ENCODE data around the gene ZBTB48. TPM values are rescaled to one million over a fixed set of nuclear protein-coding genes. Genes with fewer than 3 reads are reported as not detected.

The ZBTB48 gene
- total RNA-seq, 4 donors from 2014 or later, result 12.7 to 17.7 (median 14.1) TPM

DNA sequence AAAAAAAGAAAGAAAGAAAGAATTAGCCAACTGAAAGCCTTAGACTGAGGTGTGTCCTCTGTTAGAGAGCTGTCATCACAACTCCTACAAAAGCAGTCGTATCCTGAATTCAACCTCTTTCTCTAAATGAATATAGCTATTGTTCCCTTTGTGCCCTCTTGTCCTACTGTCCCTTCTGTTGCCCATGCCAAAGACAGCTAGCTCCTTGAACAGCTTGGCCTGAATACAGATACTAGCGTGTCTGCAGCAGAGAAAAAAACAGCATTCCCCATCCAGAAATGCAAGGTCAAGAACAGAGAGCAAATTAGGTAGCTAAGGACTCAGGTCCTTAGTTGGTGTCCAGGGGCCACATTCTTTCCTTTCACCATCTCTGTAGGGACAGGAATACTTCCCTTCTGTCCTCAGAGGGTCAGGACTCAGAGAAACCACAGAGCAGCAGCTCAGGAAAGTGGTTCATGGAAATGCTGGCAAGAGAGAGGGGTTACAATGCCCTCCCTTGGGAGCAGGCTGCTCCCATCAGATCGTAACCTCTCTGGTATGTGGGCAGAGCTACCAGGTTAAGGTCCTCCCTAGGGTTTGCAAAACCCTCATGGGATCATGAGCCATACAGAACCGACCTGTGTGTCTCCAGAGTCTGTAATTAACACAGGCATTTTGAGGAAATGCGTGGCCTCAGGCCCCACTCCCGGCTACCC is 1.8 kb upstream of the ZBTB48 start:
- peaks cover 0 to 8% of the 10 kb centered on the region in 2 donors for H3K36me3 ChIP-seq
- H3K27ac ChIP-seq, result peak overlapping the region in 3 of 4 donors; percentile 96 to 97 (median 97)
- peaks cover 0 to 42% (median 14%) of the 10 kb centered on the region in 3 donors for H3K4me1 ChIP-seq
- H3K27me3 ChIP-seq, result no peaks in the 10 kb centered on the region
- 83% methylated on average over 3 to 5 of the region's 6 CpGs for WGBS, 2 donors (ENCODE audit: low coverage in 1 of 2)
- no peaks in the 10 kb centered on the region for H3K9me3 ChIP-seq
- H3K4me3 ChIP-seq, result no peak overlapping the region
- TF ChIP-seq POLR2A (IDR thresholded peaks at IDR 0.05) (no peak), POLR2AphosphoS5 (IDR thresholded peaks at IDR 0.05) (no peak), EP300 (IDR thresholded peaks at IDR 0.05) (no peak)
- TF ChIP-seq, protein P1, sequence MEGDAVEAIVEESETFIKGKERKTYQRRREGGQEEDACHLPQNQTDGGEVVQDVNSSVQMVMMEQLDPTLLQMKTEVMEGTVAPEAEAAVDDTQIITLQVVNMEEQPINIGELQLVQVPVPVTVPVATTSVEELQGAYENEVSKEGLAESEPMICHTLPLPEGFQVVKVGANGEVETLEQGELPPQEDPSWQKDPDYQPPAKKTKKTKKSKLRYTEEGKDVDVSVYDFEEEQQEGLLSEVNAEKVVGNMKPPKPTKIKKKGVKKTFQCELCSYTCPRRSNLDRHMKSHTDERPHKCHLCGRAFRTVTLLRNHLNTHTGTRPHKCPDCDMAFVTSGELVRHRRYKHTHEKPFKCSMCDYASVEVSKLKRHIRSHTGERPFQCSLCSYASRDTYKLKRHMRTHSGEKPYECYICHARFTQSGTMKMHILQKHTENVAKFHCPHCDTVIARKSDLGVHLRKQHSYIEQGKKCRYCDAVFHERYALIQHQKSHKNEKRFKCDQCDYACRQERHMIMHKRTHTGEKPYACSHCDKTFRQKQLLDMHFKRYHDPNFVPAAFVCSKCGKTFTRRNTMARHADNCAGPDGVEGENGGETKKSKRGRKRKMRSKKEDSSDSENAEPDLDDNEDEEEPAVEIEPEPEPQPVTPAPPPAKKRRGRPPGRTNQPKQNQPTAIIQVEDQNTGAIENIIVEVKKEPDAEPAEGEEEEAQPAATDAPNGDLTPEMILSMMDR (IDR thresholded peaks at IDR 0.05), result no peak
- no peak for ATAC-seq

DNA sequence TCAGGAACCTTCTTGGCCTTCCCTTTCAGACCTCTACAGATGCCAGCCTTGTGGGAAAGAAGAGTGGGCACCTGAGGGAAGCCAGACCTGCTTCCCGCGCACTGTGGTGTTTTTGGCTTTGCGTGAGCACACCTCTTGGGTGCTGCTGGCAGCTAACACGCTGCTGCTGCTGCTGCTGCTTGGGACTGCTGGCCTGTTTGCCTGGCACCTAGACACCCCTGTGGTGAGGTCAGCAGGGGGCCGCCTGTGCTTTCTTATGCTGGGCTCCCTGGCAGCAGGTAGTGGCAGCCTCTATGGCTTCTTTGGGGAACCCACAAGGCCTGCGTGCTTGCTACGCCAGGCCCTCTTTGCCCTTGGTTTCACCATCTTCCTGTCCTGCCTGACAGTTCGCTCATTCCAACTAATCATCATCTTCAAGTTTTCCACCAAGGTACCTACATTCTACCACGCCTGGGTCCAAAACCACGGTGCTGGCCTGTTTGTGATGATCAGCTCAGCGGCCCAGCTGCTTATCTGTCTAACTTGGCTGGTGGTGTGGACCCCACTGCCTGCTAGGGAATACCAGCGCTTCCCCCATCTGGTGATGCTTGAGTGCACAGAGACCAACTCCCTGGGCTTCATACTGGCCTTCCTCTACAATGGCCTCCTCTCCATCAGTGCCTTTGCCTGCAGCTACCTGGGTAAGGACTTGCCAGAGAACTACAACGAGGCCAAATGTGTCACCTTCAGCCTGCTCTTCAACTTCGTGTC is 995 bp upstream of the ZBTB48 start:
- Histone ChIP-seq H3K27ac (peak overlapping the region; percentile 77 to 97 (median 96)), H3K36me3 (peaks cover 0 to 8% of the 10 kb centered on the region in 2 donors), H3K4me3 (peak overlapping the region in 1 of 2 donors; percentile 90), H3K9me3 (no peaks in the 10 kb centered on the region), H3K4me1 (peaks cover 0 to 44% (median 14%) of the 10 kb centered on the region in 3 donors), H3K27me3 (no peaks in the 10 kb centered on the region)
- no peak for TF ChIP-seq POLR2AphosphoS5 (IDR thresholded peaks at IDR 0.05)
- TF ChIP-seq, protein P1 (IDR thresholded peaks at IDR 0.05), result no peak
- no peak for TF ChIP-seq EP300 (IDR thresholded peaks at IDR 0.05)
- no peak for TF ChIP-seq POLR2A (IDR thresholded peaks at IDR 0.05)
- WGBS, 2 donors (ENCODE audit: low coverage in 1 of 2), result 94 to 100% methylated on average over 1 to 8 of the region's 14 CpGs
- no peak for ATAC-seq

GRCh38 chr1:6580119-6580592 is 362 bp downstream of the ZBTB48 start:
- Histone ChIP-seq H3K27me3 (no peaks in the 10 kb centered on the region), H3K36me3 (peaks cover 0 to 8% of the 10 kb centered on the region in 2 donors), H3K27ac (peak overlapping the region; percentile 89 to 97 (median 96)), H3K4me3 (peak overlapping the region; percentile 75 to 90), H3K9me3 (no peaks in the 10 kb centered on the region), H3K4me1 (peaks cover 0 to 44% (median 14%) of the 10 kb centered on the region in 3 donors)
- 0 to 2% methylated on average over 5 to 7 of the region's 30 CpGs for WGBS, 2 donors (ENCODE audit: low coverage in 1 of 2)
- ATAC-seq, result peak; percentile 38
- TF ChIP-seq EP300 (IDR thresholded peaks at IDR 0.05) (no peak), POLR2A (IDR thresholded peaks at IDR 0.05) (no peak), POLR2AphosphoS5 (IDR thresholded peaks at IDR 0.05) (no peak)
- TF ChIP-seq, protein P1 (IDR thresholded peaks at IDR 0.05), result no peak

DNA sequence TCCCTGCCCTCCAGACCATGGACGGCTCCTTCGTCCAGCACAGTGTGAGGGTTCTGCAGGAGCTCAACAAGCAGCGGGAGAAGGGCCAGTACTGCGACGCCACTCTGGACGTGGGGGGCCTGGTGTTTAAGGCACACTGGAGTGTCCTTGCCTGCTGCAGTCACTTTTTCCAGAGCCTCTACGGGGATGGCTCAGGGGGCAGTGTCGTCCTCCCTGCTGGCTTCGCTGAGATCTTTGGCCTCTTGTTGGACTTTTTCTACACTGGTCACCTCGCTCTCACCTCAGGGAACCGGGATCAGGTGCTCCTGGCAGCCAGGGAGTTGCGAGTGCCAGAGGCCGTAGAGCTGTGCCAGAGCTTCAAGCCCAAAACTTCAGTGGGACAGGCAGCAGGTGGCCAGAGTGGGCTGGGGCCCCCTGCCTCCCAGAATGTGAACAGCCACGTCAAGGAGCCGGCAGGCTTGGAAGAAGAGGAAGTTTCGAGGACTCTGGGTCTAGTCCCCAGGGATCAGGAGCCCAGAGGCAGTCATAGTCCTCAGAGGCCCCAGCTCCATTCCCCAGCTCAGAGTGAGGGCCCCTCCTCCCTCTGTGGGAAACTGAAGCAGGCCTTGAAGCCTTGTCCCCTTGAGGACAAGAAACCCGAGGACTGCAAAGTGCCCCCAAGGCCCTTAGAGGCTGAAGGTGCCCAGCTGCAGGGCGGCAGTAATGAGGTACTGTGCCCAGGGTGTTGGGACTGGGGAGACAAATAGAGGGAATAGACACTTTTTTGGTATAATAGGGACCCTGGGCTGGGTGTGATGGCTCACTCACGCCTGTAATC is 1.0 kb downstream of the ZBTB48 start:
- TF ChIP-seq, protein P1 (IDR thresholded peaks at IDR 0.05), result peak in 2 of 4 experiments; percentile 3 to 11
- TF ChIP-seq EP300 (IDR thresholded peaks at IDR 0.05) (no peak), POLR2AphosphoS5 (IDR thresholded peaks at IDR 0.05) (no peak)
- 33 to 67% methylated on average over 1 to 3 of the region's 19 CpGs for WGBS, 2 donors (ENCODE audit: low coverage in 1 of 2)
- peak overlapping the region; percentile 89 to 97 (median 96) for H3K27ac ChIP-seq
- peaks cover 0 to 8% of the 10 kb centered on the region in 2 donors for H3K36me3 ChIP-seq
- peak overlapping the region; percentile 75 to 90 for H3K4me3 ChIP-seq
- peaks cover 0 to 44% (median 14%) of the 10 kb centered on the region in 3 donors for H3K4me1 ChIP-seq
- ATAC-seq, result no peak
- no peaks in the 10 kb centered on the region for H3K27me3 ChIP-seq
- H3K9me3 ChIP-seq, result no peaks in the 10 kb centered on the region

Data from gastroesophageal sphincter (tissue), 4 donors.